MM.1S (cell line): Measurements from ENCODE around the gene CD3D.

Experiments
- CTCF ChIP-seq: fragments of 300-600 bp; sonication (generic); IDR thresholded peaks from 2 replicates; pipeline ENCODE4 v1.5.1; 2016; ENCODE audit warnings: antibody characterized with exemption, low read length, mixed read lengths
- EZH2 ChIP-seq: fragments of 300-600 bp; sonication (generic); optimal IDR thresholded peaks from 2 replicates; pipeline ENCODE3; 2017; ENCODE audit warnings: low read depth, mild to moderate bottlenecking, antibody characterized with exemption, low read length, mixed read lengths
- EZH2phosphoT487 ChIP-seq: fragments of 300-600 bp; sonication (generic); IDR thresholded peaks from 2 replicates; pipeline ENCODE4 v1.6.1; 2018; ENCODE audit warnings: antibody characterized with exemption, low read length

DNA sequence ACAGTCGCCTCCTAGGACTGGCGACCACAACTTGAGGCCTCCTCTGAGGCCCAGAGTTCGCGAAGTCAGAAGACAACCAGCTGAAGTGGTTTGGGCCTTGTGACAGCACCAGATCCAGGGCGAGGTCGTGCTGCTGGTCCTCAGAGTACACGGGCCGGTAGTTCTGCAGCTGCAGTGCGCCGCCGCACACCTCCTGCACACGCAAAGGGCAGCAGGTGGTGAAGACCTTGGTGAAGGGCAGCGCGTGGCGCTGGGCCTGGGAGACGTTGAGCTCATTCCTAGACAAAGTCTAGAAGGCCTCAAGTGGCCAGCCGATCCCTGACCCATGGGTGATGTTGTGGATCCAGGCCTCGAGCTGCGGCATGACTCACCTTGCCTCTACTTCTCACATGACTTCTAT, 19.8 kb downstream of the CD3D start:
- no peak for TF ChIP-seq CTCF
- no peak for TF ChIP-seq EZH2
- TF ChIP-seq EZH2phosphoT487 = no peak
